ENCODE results near the gene TBX4.

The TBX4 gene

GRCh38 chr17:61412860-61413660 is 39.2 kb upstream of the TBX4 start:
- no peak for DNase-seq (ENCODE audit: low read depth)

- DNase-seq (ENCODE audit: low read depth) = no peak
Measured at GRCh38 chr17:61413661-61414126, 38.5 kb upstream of the TBX4 start.

GRCh38 chr17:61414141-61414935 is 37.9 kb upstream of the TBX4 start:
- DNase-seq (ENCODE audit: low read depth) = no peak

GRCh38 chr17:61414936-61415251 is 37.3 kb upstream of the TBX4 start:
- no peak for DNase-seq (ENCODE audit: low read depth)

- DNase-seq (ENCODE audit: low read depth) = no peak
Measured at GRCh38 chr17:61415374-61416210, 36.6 kb upstream of the TBX4 start.

- DNase-seq (ENCODE audit: low read depth) = no peak
Measured at GRCh38 chr17:61416211-61416539, 36.0 kb upstream of the TBX4 start.

GRCh38 chr17:61416540-61417363 is 35.5 kb upstream of the TBX4 start:
- DNase-seq (ENCODE audit: low read depth) = no peak

- no peak for DNase-seq (ENCODE audit: low read depth)
Measured at GRCh38 chr17:61418449-61418848, 33.8 kb upstream of the TBX4 start.

- no peak for DNase-seq (ENCODE audit: low read depth)
Measured at GRCh38 chr17:61419496-61420046, 32.7 kb upstream of the TBX4 start.

- DNase-seq (ENCODE audit: low read depth) = no peak
Measured at GRCh38 chr17:61420052-61420451, 32.2 kb upstream of the TBX4 start.

- DNase-seq (ENCODE audit: low read depth) = no peak
Measured at GRCh38 chr17:61420745-61421398, 31.4 kb upstream of the TBX4 start.

GRCh38 chr17:61421460-61421859 is 30.8 kb upstream of the TBX4 start:
- no peak for DNase-seq (ENCODE audit: low read depth)

GRCh38 chr17:61422116-61422799 is 30.0 kb upstream of the TBX4 start:
- DNase-seq (ENCODE audit: low read depth) = no peak

GRCh38 chr17:61422869-61423268 is 29.4 kb upstream of the TBX4 start:
- DNase-seq (ENCODE audit: low read depth) = no peak

GRCh38 chr17:61423967-61424649 is 28.1 kb upstream of the TBX4 start:
- DNase-seq (ENCODE audit: low read depth) = no peak

GRCh38 chr17:61425682-61426481 is 26.3 kb upstream of the TBX4 start:
- no peak for DNase-seq (ENCODE audit: low read depth)

- DNase-seq (ENCODE audit: low read depth) = no peak
Measured at GRCh38 chr17:61426482-61427304, 25.5 kb upstream of the TBX4 start.

GRCh38 chr17:61427567-61427966 is 24.7 kb upstream of the TBX4 start:
- no peak for DNase-seq (ENCODE audit: low read depth)

Measured in activated gamma-delta T cell treated with anti-CD3 and anti-CD28 coated beads, Interleukin-2, amount 50 U/mL, for 16 hours (primary cell).